SK-N-SH treated with all-trans-retinoic acid at 6 μM for 48 hours (cell line): Measurements from ENCODE around the gene EHHADH.

ENCODE experiments used
- BACH2 ChIP-seq: fragments of 250-450 bp; sonication (Bioruptor Pico); IDR thresholded peaks from 2 replicates; pipeline ENCODE4 v1.9.0; 2021; ENCODE audit warnings: mild to moderate bottlenecking, borderline replicate concordance
- PATZ1 ChIP-seq: fragments of 250-450 bp; sonication (Bioruptor Pico); IDR thresholded peaks from 2 replicates; pipeline ENCODE4 v1.8.0; 2020; ENCODE audit warnings: mild to moderate bottlenecking, moderate library complexity, borderline replicate concordance
- PPARA ChIP-seq: fragments of 250-450 bp; sonication (Bioruptor Pico); IDR thresholded peaks from 2 replicates; pipeline ENCODE4 v1.5.0; 2020; ENCODE audit warnings: mild to moderate bottlenecking, borderline replicate concordance
- RARB ChIP-seq: fragments of 250-450 bp; sonication (Bioruptor Pico); IDR thresholded peaks from 2 replicates; pipeline ENCODE4 v1.8.0; 2021; ENCODE audit warnings: mild to moderate bottlenecking, moderate library complexity
- ZFP30 ChIP-seq: fragments of 450-650 bp; formaldehyde crosslinking; IDR thresholded peaks from 2 replicates; pipeline ENCODE4 v1.5.0; 2022; ENCODE audit warnings: mild to moderate bottlenecking, moderate library complexity
- ZNF8 ChIP-seq: fragments of 450-650 bp; formaldehyde crosslinking; IDR thresholded peaks from 2 replicates; pipeline ENCODE4 v1.5.0; 2020; ENCODE audit warnings: mild to moderate bottlenecking, moderate library complexity
- TF ChIP-seq, protein P1 (sequence below): fragments of 250-450 bp; sonication (Bioruptor Pico); IDR thresholded peaks from 2 replicates; pipeline ENCODE4 v1.8.0; 2021; ENCODE audit warnings: low read depth, mild to moderate bottlenecking, moderate library complexity, borderline replicate concordance

- TF ChIP-seq PATZ1 (CRISPR knock-in tag) (no peak), RARB (CRISPR knock-in tag) (no peak), BACH2 (CRISPR knock-in tag) (no peak), ZFP30 (CRISPR knock-in tag) (no peak), PPARA (no peak), ZNF8 (no peak)
- TF ChIP-seq, protein P1, sequence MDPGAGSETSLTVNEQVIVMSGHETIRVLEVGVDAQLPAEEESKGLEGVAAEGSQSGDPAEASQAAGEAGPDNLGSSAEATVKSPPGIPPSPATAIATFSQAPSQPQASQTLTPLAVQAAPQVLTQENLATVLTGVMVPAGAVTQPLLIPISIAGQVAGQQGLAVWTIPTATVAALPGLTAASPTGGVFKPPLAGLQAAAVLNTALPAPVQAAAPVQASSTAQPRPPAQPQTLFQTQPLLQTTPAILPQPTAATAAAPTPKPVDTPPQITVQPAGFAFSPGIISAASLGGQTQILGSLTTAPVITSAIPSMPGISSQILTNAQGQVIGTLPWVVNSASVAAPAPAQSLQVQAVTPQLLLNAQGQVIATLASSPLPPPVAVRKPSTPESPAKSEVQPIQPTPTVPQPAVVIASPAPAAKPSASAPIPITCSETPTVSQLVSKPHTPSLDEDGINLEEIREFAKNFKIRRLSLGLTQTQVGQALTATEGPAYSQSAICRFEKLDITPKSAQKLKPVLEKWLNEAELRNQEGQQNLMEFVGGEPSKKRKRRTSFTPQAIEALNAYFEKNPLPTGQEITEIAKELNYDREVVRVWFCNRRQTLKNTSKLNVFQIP (CRISPR knock-in tag) = no peak
These were observed 100.6 kb downstream of the EHHADH start for GRCh38 chr3:185153171-185153771.
